Endothelial cell of umbilical vein (primary cell): ENCODE results near the gene CHST11. TPM values are rescaled to one million over a fixed set of nuclear protein-coding genes. Genes with fewer than 3 reads are reported as not detected.

ENCODE experiments used
- BruUV-seq: library from RNA; stranded (reverse); fragments of 400-500 nt; replicated peaks from 2 replicates; lab custom pipeline; 2021; lab: Mats Ljungman, UMichigan
- CTCF ChIA-PET: fragments of 300-600, 350-600 bp; sonication (Branson Sonifier 250); formaldehyde crosslinking; loops from one replicate; lab custom pipeline; 2021; ENCODE audit warnings: antibody characterized with exemption, inconsistent platforms; lab: Charles Lee
- POLR2A ChIA-PET: fragments of 300-600, 350-600 bp; sonication (Branson Sonifier 250); formaldehyde crosslinking; loops from one replicate; lab custom pipeline; 2021; ENCODE audit warnings: antibody characterized with exemption, inconsistent platforms; lab: Charles Lee
- DNase-seq: peaks from one replicate; pipeline ENCODE4 v3.0.0-alpha.2; 2011; ENCODE audit warnings: low read depth, low spot score
- FAIRE-seq: peaks from 2 replicates; lab custom pipeline; 2011; peaks lifted over from hg19 to GRCh38; lab: Jason Lieb, UNC
- H2AFZ ChIP-seq: 2 replicates; pipeline ENCODE4 v1.6.0; 2012; ENCODE audit warnings: low read depth, low read length, control low read depth, inconsistent platforms
- H3K27ac ChIP-seq: 2 replicates; pipeline ENCODE4 v1.5.1; 2011; ENCODE audit warnings: low read depth, mild to moderate bottlenecking, control low read depth, low read length, moderate library complexity; ENCODE audit not compliant: insufficient read depth
- H3K27me3 ChIP-seq, 2 experiments: 2 replicates each; pipeline versions ENCODE4 v1.6.0 to v1.6.1; 2011; ENCODE audit warnings: low read length in 2 of 2, mixed read lengths in 1 of 2; ENCODE audit not compliant: control insufficient read depth in 2 of 2, insufficient read depth in 2 of 2
- H3K36me3 ChIP-seq, 2 experiments: 2 replicates in 1 of 2; 3 replicates in 1 of 2; pipeline ENCODE4 v1.5.1; 2011; ENCODE audit warnings: low read length in 2 of 2, mild to moderate bottlenecking in 1 of 2, moderate library complexity in 1 of 2; ENCODE audit not compliant: control insufficient read depth in 2 of 2, insufficient read depth in 2 of 2; ENCODE audit errors: extremely low read depth in 1 of 2
- H3K4me1 ChIP-seq: 3 replicates; pipeline ENCODE4 v1.5.1; 2011; ENCODE audit warnings: mild to moderate bottlenecking, low read length; ENCODE audit not compliant: control insufficient read depth, insufficient read depth; ENCODE audit errors: extremely low read depth
- H3K4me2 ChIP-seq: 2 replicates; pipeline ENCODE4 v1.6.1; 2011; ENCODE audit warnings: low read length, control low read depth, mixed read lengths; ENCODE audit not compliant: insufficient read depth
- H3K4me3 ChIP-seq, 3 experiments: fragments of 200-600 bp in 1 of 3; sonication (generic), shearing (Covaris generic) in 1 of 3; replicated peaks in 1 of 3; 2 replicates each; pipeline ENCODE4 v1.5.1; 2011 to 2016; ENCODE audit warnings: control low read depth in 3 of 3, low read length in 3 of 3, mild to moderate bottlenecking in 2 of 3, inconsistent platforms in 1 of 3, low read depth in 1 of 3, moderate library complexity in 1 of 3; ENCODE audit not compliant: insufficient read depth in 1 of 3
- H3K79me2 ChIP-seq: 2 replicates; pipeline ENCODE4 v1.6.0; 2012; ENCODE audit warnings: low read length, inconsistent platforms; ENCODE audit not compliant: control insufficient read depth, insufficient read depth
- H3K9ac ChIP-seq: replicated peaks from 2 replicates; pipeline ENCODE3; 2011; ENCODE audit warnings: low read length, control low read depth; ENCODE audit not compliant: insufficient read depth; ENCODE audit errors: extremely low read depth
- H3K9me1 ChIP-seq: replicated peaks from 3 replicates; pipeline ENCODE4 v1.6.0; 2011; ENCODE audit warnings: mild to moderate bottlenecking, low read length; ENCODE audit not compliant: control insufficient read depth, insufficient read depth; ENCODE audit errors: extremely low read depth
- H3K9me3 ChIP-seq: replicated peaks from 2 replicates; pipeline ENCODE4 v1.5.1; 2012; ENCODE audit warnings: low read length, inconsistent platforms; ENCODE audit not compliant: control insufficient read depth, insufficient read depth
- H4K20me1 ChIP-seq: replicated peaks from 2 replicates; pipeline ENCODE3; 2011; ENCODE audit warnings: mild to moderate bottlenecking, low read length; ENCODE audit not compliant: control insufficient read depth, insufficient read depth; ENCODE audit errors: extremely low read depth
- CTCF ChIP-seq, 2 donors: IDR thresholded peaks; 1 replicate in 1 of 2; 2 replicates in 1 of 2; pipeline ENCODE4 v1.5.1; 2011; ENCODE audit warnings: low read length in 2 of 2, mild to moderate bottlenecking in 2 of 2, moderate library complexity in 2 of 2, control low read depth in 1 of 2, inconsistent platforms in 1 of 2, low read depth in 1 of 2; ENCODE audit not compliant: insufficient read depth in 1 of 2; ENCODE audit errors: extremely low read depth in 1 of 2
- EZH2 ChIP-seq: IDR thresholded peaks from 2 replicates; pipeline ENCODE4 v1.6.1; 2012; ENCODE audit warnings: borderline replicate concordance, low read depth, mild to moderate bottlenecking, moderate library complexity, low read length, inconsistent platforms; ENCODE audit not compliant: severe bottlenecking
- FOS ChIP-seq: IDR thresholded peaks from 2 replicates; pipeline ENCODE4 v1.6.1; 2011; ENCODE audit warnings: mild to moderate bottlenecking, low read length, moderate library complexity, borderline replicate concordance; ENCODE audit not compliant: insufficient read depth
- GATA2 ChIP-seq: IDR thresholded peaks from 2 replicates; pipeline ENCODE4 v1.7.0; 2011; ENCODE audit warnings: low read depth, mild to moderate bottlenecking, moderate library complexity, mixed read lengths, low read length; ENCODE audit not compliant: insufficient read length, insufficient read depth
- JUN ChIP-seq: IDR thresholded peaks from 2 replicates; pipeline ENCODE4 v1.6.1; 2011; ENCODE audit warnings: borderline replicate concordance, low read depth; ENCODE audit not compliant: insufficient read length, insufficient read depth
- MAX ChIP-seq: IDR thresholded peaks from 2 replicates; pipeline ENCODE4 v1.6.1; 2011; ENCODE audit not compliant: insufficient read depth, insufficient read length
- MYC ChIP-seq: IDR thresholded peaks from one replicate; pipeline ENCODE4 v1.6.1; 2011; ENCODE audit warnings: mild to moderate bottlenecking, low read depth, low read length
- POLR2A ChIP-seq: IDR thresholded peaks from 2 replicates; pipeline ENCODE4 v1.6.1; 2012; ENCODE audit warnings: low read depth, mild to moderate bottlenecking, control low read depth, low read length
- POLR2AphosphoS5 ChIP-seq: IDR thresholded peaks from 2 replicates; pipeline ENCODE4 v1.6.1; 2012; ENCODE audit warnings: low read depth, mild to moderate bottlenecking, control low read depth, low read length, moderate library complexity; ENCODE audit not compliant: insufficient read depth
- dilution Hi-C: fragments of 300-500 bp; cut with MboI; formaldehyde crosslinking; loops from one replicate; pipeline ENCODE4 v1.15.0; 2019; ENCODE audit warnings: low sequenced_read_pairs; ENCODE audit not compliant: extremely low pct_ligation_motif_present
- intact Hi-C: fragments of 100-400 bp; cut with micrococcal nuclease; formaldehyde crosslinking; loops from one replicate; pipeline ENCODE4 v1.10.0; 2022
- polyA plus RNA-seq, 4 experiments: library from polyadenylated mRNA; depleted of rRNA in 3 of 4; stranded (reverse) in 3 of 4; unstranded in 1 of 4; fragments of >200 nt; gene quantifications; 2 replicates each; pipeline versions ENCODE4 v1.2.1 to v1.2.3, GENCODE V29; 2011 to 2012; ENCODE audit warnings: missing spikeins in 1 of 4
- total RNA-seq: library from RNA; stranded (reverse); gene quantifications from 2 replicates; pipeline ENCODE4 v1.2.3, GENCODE V29; 2021

Gene CHST11
- total and polyA plus RNA-seq, 2 donors (not counting 3 experiments of a cell fraction or from before 2014, with no cell fraction given), result 19.7 to 20.9 TPM

- POLR2A ChIA-PET, result no interaction called here
- Histone ChIP-seq H3K27ac (no peak overlapping the region), H3K4me3 (no peak overlapping the region), H2AFZ (no peak overlapping the region), H4K20me1 (no peaks in the 10 kb centered on the region), H3K9me1 (no peaks in the 10 kb centered on the region), H3K27me3 (no peaks in the 10 kb centered on the region), H3K79me2 (no peaks in the 10 kb centered on the region), H3K4me1 (no peaks in the 10 kb centered on the region), H3K4me2 (no peak overlapping the region), H3K36me3 (no peaks in the 10 kb centered on the region), H3K9ac (no peak overlapping the region), H3K9me3 (no peaks in the 10 kb centered on the region)
- BruUV-seq, result no TSS peak
- DNase-seq (no peak), FAIRE-seq (no peak)
- dilution Hi-C loops, result no loop called here
- CTCF ChIA-PET, result interaction anchor here (1.0 to 1.1 kb wide), 2 partner anchors 46 to 268 kb away, joined by 3 to 4 read pairs; no protein-coding TSS in a partner anchor
- intact Hi-C loops, result loop anchor here (1.0 kb wide), 1 partner anchor 21 kb away; no protein-coding TSS in a partner anchor
- no peak for TF ChIP-seq MAX
- TF ChIP-seq CTCF (IDR thresholded peaks at IDR 0.05; ENCODE audit: extremely low read depth in 1 of 2, insufficient read depth in 1 of 2, low read depth in 1 of 2, low read length in 2 of 2), result no peak
- TF ChIP-seq POLR2A, result no peak
- TF ChIP-seq FOS, result no peak
- TF ChIP-seq GATA2, result no peak
- no peak for TF ChIP-seq MYC
- TF ChIP-seq EZH2, result no peak
- no peak for TF ChIP-seq POLR2AphosphoS5
- no peak for TF ChIP-seq JUN
Observed at GRCh38 chr12:104649921-104650320, 193.2 kb downstream of the CHST11 start.
